ENCODE data around the gene SFXN5.

DNA sequence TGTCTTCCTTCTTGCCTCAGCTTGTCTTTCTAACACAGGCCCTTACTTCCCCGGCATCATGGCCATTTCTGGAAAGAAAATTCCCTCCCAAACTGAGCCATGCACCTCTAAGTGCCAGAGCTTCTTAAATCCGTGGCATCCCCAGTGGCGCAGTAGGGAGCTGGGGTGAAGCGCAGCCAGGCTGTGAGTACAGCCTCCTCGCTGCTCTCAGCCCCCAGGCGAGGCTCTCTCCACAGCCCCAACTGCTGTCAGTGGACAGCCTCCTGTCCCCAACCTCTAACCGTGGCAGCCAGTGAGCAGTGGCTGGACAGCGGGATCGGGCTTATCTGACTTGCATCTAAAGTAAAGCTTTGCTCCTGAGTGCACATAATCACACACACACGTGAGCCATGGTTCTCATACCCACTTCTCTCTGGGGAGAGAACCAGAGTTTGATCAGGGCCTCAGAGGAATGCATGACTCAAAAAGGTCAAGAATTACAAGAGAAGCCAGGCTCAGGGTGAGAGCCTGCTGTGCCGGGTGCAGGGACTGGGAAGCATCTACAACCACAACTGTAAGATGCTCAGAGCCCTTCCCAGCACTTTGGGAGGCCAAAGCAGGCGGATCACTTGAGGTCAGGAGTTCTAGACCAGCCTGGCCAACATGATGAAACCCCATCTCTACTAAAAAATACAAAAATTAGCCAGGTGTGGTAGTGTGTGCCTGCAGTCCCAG lies 50.7 kb downstream of the SFXN5 start:
- TF ChIP-seq POLR2A (IDR thresholded peaks at IDR 0.05; ENCODE audit: low read depth, low read length): no peak
- TF ChIP-seq, protein P1, sequence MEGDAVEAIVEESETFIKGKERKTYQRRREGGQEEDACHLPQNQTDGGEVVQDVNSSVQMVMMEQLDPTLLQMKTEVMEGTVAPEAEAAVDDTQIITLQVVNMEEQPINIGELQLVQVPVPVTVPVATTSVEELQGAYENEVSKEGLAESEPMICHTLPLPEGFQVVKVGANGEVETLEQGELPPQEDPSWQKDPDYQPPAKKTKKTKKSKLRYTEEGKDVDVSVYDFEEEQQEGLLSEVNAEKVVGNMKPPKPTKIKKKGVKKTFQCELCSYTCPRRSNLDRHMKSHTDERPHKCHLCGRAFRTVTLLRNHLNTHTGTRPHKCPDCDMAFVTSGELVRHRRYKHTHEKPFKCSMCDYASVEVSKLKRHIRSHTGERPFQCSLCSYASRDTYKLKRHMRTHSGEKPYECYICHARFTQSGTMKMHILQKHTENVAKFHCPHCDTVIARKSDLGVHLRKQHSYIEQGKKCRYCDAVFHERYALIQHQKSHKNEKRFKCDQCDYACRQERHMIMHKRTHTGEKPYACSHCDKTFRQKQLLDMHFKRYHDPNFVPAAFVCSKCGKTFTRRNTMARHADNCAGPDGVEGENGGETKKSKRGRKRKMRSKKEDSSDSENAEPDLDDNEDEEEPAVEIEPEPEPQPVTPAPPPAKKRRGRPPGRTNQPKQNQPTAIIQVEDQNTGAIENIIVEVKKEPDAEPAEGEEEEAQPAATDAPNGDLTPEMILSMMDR (IDR thresholded peaks at IDR 0.05; ENCODE audit: extremely low read depth in 1 of 2, insufficient read depth in 1 of 2, low read depth in 1 of 2, low read length in 2 of 2): no peak
- no peak for TF ChIP-seq EZH2 (IDR thresholded peaks at IDR 0.05; ENCODE audit: borderline replicate concordance, low read depth, low read length, severe bottlenecking)
- no peak for TF ChIP-seq POLR2AphosphoS5 (IDR thresholded peaks at IDR 0.05; ENCODE audit: insufficient read depth, low read depth, low read length)
- TF ChIP-seq JUN (IDR thresholded peaks at IDR 0.05; ENCODE audit: borderline replicate concordance, insufficient read depth, insufficient read length, low read depth): no peak
- no peak for TF ChIP-seq FOS (IDR thresholded peaks at IDR 0.05; ENCODE audit: borderline replicate concordance, insufficient read depth, low read length)
- TF ChIP-seq, protein P2, sequence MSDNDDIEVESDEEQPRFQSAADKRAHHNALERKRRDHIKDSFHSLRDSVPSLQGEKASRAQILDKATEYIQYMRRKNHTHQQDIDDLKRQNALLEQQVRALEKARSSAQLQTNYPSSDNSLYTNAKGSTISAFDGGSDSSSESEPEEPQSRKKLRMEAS (IDR thresholded peaks at IDR 0.05; ENCODE audit: insufficient read depth, insufficient read length): no peak
- no peak for TF ChIP-seq MYC (IDR thresholded peaks at IDR 0.05; ENCODE audit: low read depth, low read length)
- TF ChIP-seq GATA2 (IDR thresholded peaks at IDR 0.05; ENCODE audit: insufficient read depth, insufficient read length, low read depth, low read length): peak; percentile 10
